SK-N-SH treated with all-trans-retinoic acid at 6 μM for 48 hours (cell line): ENCODE measurements around the gene TNFRSF21.

Experiments used
- ATAC-seq: fragments of 200-7000 bp; cut with Tn5 transposase; 3 replicates; pipeline ENCODE4 v1.9.1; 2020; ENCODE audit warnings: mild to moderate bottlenecking, moderate library complexity
- ARNTL ChIP-seq: fragments of 450-650 bp; formaldehyde crosslinking; IDR thresholded peaks from 2 replicates; pipeline ENCODE4 v1.5.0; 2020; ENCODE audit warnings: low read depth, mild to moderate bottlenecking, moderate library complexity, borderline replicate concordance
- BACH2 ChIP-seq: fragments of 250-450 bp; sonication (Bioruptor Pico); IDR thresholded peaks from 2 replicates; pipeline ENCODE4 v1.9.0; 2021; ENCODE audit warnings: mild to moderate bottlenecking, borderline replicate concordance
- CSDC2 ChIP-seq: fragments of 250-450 bp; sonication (Bioruptor Pico); IDR thresholded peaks from 2 replicates; pipeline ENCODE4 v1.5.0; 2020; ENCODE audit warnings: mild to moderate bottlenecking, moderate library complexity
- CSRNP3 ChIP-seq: fragments of 250-450 bp; sonication (Bioruptor Pico); IDR thresholded peaks from 2 replicates; pipeline ENCODE4 v1.5.1; 2021; ENCODE audit warnings: mild to moderate bottlenecking, moderate library complexity
- ESRRG ChIP-seq: fragments of 250-450 bp; sonication (Bioruptor Pico); IDR thresholded peaks from 2 replicates; pipeline ENCODE4 v1.6.1; 2021; ENCODE audit warnings: mild to moderate bottlenecking
- GLIS3 ChIP-seq: fragments of 250-450 bp; sonication (Bioruptor Pico); IDR thresholded peaks from 2 replicates; pipeline ENCODE4 v1.5.0; 2020; ENCODE audit warnings: mild to moderate bottlenecking, moderate library complexity
- ISL1 ChIP-seq: fragments of 250-450 bp; sonication (Bioruptor Pico); IDR thresholded peaks from 2 replicates; pipeline ENCODE4 v2.1.2; 2022; ENCODE audit warnings: mild to moderate bottlenecking, moderate library complexity
- OSR1 ChIP-seq: fragments of 250-450 bp; sonication (Bioruptor Pico); IDR thresholded peaks from 2 replicates; pipeline ENCODE4 v1.8.0; 2022; ENCODE audit warnings: moderate library complexity, mild to moderate bottlenecking, inconsistent platforms
- POU6F1 ChIP-seq: fragments of 250-450 bp; sonication (Bioruptor Pico); IDR thresholded peaks from 2 replicates; pipeline ENCODE4 v1.8.0; 2021; ENCODE audit warnings: low read depth, mild to moderate bottlenecking, moderate library complexity, borderline replicate concordance
- PPARA ChIP-seq: fragments of 250-450 bp; sonication (Bioruptor Pico); IDR thresholded peaks from 2 replicates; pipeline ENCODE4 v1.5.0; 2020; ENCODE audit warnings: mild to moderate bottlenecking, borderline replicate concordance
- RARB ChIP-seq: fragments of 250-450 bp; sonication (Bioruptor Pico); IDR thresholded peaks from 2 replicates; pipeline ENCODE4 v1.8.0; 2021; ENCODE audit warnings: mild to moderate bottlenecking, moderate library complexity
- SNAI2 ChIP-seq: fragments of 250-450 bp; sonication (Bioruptor Pico); IDR thresholded peaks from 2 replicates; pipeline ENCODE4 v1.5.0; 2020; ENCODE audit warnings: mild to moderate bottlenecking, moderate library complexity
- TCF4 ChIP-seq: fragments of 250-450 bp; sonication (Bioruptor Pico); IDR thresholded peaks from 2 replicates; pipeline ENCODE4 v1.8.0; 2021; ENCODE audit warnings: mild to moderate bottlenecking, moderate library complexity, borderline replicate concordance
- TOX ChIP-seq: fragments of 250-450 bp; sonication (Bioruptor Pico); IDR thresholded peaks from 2 replicates; pipeline ENCODE4 v1.8.0; 2021; ENCODE audit warnings: mild to moderate bottlenecking, moderate library complexity, borderline replicate concordance
- ZC3H10 ChIP-seq: fragments of 250-450 bp; sonication (Bioruptor Pico); IDR thresholded peaks from 2 replicates; pipeline ENCODE4 v1.5.1; 2021; ENCODE audit warnings: mild to moderate bottlenecking, moderate library complexity
- ZFP3 ChIP-seq: fragments of 250-450 bp; sonication (Bioruptor Pico); IDR thresholded peaks from 2 replicates; pipeline ENCODE4 v1.5.0; 2020; ENCODE audit warnings: mild to moderate bottlenecking, moderate library complexity
- ZFP30 ChIP-seq: fragments of 450-650 bp; formaldehyde crosslinking; IDR thresholded peaks from 2 replicates; pipeline ENCODE4 v1.5.0; 2022; ENCODE audit warnings: mild to moderate bottlenecking, moderate library complexity
- ZNF565 ChIP-seq: fragments of 450-650 bp; formaldehyde crosslinking; conservative IDR thresholded peaks from 2 replicates; pipeline ENCODE4 v1.5.0; 2020; ENCODE audit warnings: low read depth, mild to moderate bottlenecking, moderate library complexity
- ZNF70 ChIP-seq: fragments of 450-650 bp; formaldehyde crosslinking; IDR thresholded peaks from 2 replicates; pipeline ENCODE4 v1.5.0; 2020; ENCODE audit warnings: mild to moderate bottlenecking, moderate library complexity
- TF ChIP-seq, protein P1 (sequence below): fragments of 250-450 bp; sonication (Bioruptor Pico); IDR thresholded peaks from 2 replicates; pipeline ENCODE4 v1.5.0; 2020; ENCODE audit warnings: mild to moderate bottlenecking, moderate library complexity

TNFRSF21 gene

GRCh38 chr6:47240277-47240890 lies 69.3 kb downstream of the TNFRSF21 start:
- no peak for TF ChIP-seq RARB (CRISPR knock-in tag)
- no peak for TF ChIP-seq TOX (CRISPR knock-in tag)
- TF ChIP-seq, protein P1, sequence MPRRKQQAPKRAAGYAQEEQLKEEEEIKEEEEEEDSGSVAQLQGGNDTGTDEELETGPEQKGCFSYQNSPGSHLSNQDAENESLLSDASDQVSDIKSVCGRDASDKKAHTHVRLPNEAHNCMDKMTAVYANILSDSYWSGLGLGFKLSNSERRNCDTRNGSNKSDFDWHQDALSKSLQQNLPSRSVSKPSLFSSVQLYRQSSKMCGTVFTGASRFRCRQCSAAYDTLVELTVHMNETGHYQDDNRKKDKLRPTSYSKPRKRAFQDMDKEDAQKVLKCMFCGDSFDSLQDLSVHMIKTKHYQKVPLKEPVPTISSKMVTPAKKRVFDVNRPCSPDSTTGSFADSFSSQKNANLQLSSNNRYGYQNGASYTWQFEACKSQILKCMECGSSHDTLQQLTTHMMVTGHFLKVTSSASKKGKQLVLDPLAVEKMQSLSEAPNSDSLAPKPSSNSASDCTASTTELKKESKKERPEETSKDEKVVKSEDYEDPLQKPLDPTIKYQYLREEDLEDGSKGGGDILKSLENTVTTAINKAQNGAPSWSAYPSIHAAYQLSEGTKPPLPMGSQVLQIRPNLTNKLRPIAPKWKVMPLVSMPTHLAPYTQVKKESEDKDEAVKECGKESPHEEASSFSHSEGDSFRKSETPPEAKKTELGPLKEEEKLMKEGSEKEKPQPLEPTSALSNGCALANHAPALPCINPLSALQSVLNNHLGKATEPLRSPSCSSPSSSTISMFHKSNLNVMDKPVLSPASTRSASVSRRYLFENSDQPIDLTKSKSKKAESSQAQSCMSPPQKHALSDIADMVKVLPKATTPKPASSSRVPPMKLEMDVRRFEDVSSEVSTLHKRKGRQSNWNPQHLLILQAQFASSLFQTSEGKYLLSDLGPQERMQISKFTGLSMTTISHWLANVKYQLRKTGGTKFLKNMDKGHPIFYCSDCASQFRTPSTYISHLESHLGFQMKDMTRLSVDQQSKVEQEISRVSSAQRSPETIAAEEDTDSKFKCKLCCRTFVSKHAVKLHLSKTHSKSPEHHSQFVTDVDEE: no peak
- TF ChIP-seq ZNF565 (CRISPR knock-in tag): no peak
- ATAC-seq: no peak

DNA sequence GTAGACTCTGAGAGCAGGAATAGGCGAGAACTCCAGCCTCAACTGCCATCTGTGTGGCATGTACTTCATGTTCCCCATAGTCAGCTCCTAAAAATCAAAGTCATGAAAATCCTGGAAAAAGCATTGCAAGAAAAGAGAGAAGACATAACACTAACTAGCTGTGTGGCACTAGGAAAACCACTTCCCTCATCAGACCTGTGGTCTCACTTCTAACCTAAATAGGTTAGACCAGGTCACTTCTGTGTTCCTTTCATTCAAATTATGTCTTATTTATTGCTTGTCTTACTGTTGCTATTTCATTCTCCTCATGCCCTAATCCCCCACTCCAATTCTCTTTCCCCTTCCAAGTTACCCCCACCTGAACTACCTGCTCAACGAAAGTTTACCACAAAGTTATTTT lies 70.2 kb downstream of the TNFRSF21 start:
- no peak for TF ChIP-seq TCF4
- TF ChIP-seq ZC3H10: no peak
- TF ChIP-seq ZFP3 (CRISPR knock-in tag): no peak
- TF ChIP-seq ARNTL (CRISPR knock-in tag): no peak
- TF ChIP-seq SNAI2 (CRISPR knock-in tag): no peak
- TF ChIP-seq CSRNP3: no peak
- no peak for TF ChIP-seq CSDC2
- no peak for TF ChIP-seq GLIS3
- TF ChIP-seq ZNF565 (CRISPR knock-in tag): no peak
- TF ChIP-seq, protein P1: no peak
- TF ChIP-seq POU6F1 (CRISPR knock-in tag): no peak
- TF ChIP-seq TOX (CRISPR knock-in tag): no peak
- no peak for TF ChIP-seq ISL1 (CRISPR knock-in tag)
- no peak for TF ChIP-seq ESRRG (CRISPR knock-in tag)
- ATAC-seq: no peak

DNA sequence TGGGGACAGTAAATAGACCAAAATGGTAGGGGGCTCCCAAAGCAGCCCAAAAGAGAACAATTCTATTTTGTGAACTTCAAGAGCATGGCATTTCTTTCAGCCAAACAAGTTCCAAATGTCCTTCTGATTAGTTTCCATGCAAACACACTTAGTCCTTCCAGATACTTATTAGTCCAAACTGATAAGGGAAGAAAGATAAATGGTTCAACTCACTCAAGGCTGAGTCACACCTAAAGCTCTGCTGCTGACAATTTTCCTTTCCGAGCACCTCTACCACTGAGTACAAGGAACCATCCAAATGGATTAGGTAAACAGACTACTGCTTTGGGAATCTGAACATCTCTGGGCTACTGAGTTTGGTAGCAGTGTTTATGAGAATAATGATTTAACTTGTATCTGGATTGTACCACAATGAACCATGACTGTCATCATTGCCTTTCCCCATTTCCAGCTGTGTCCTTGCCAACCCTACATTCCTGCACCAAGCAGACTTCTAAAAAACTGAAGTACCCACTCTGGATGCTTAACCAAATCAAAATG lies 71.2 kb downstream of the TNFRSF21 start:
- no peak for ATAC-seq

GRCh38 chr6:47237196-47237595 lies 72.5 kb downstream of the TNFRSF21 start:
- no peak for ATAC-seq
- TF ChIP-seq ZFP3 (CRISPR knock-in tag) (no peak), CSDC2 (no peak), ARNTL (CRISPR knock-in tag) (no peak), GLIS3 (no peak), ZNF70 (CRISPR knock-in tag) (no peak), PPARA (CRISPR knock-in tag) (no peak), ZFP30 (CRISPR knock-in tag) (no peak), TCF4 (no peak), TOX (CRISPR knock-in tag) (no peak), SNAI2 (CRISPR knock-in tag) (no peak), POU6F1 (CRISPR knock-in tag) (no peak), BACH2 (CRISPR knock-in tag) (no peak), OSR1 (no peak)
- TF ChIP-seq, protein P1: no peak

More for the DNA sequence above, 71.2 kb downstream of the TNFRSF21 start:
- TF ChIP-seq BACH2 (CRISPR knock-in tag): no peak
- TF ChIP-seq ISL1 (CRISPR knock-in tag): peak; percentile 63
- TF ChIP-seq, all 23 proteins: peak for 1
